HEK293T (cell line): ENCODE data around the gene TRIM33.

ENCODE experiments used
- NFRKB ChIP-seq: fragments of 450-650 bp; IDR thresholded peaks from 2 replicates; pipeline ENCODE4 v1.6.1; 2016; ENCODE audit warnings: mild to moderate bottlenecking, moderate library complexity
- ZNF384 ChIP-seq: fragments of 450-650 bp; IDR thresholded peaks from 2 replicates; pipeline ENCODE4 v1.6.1; 2016

DNA sequence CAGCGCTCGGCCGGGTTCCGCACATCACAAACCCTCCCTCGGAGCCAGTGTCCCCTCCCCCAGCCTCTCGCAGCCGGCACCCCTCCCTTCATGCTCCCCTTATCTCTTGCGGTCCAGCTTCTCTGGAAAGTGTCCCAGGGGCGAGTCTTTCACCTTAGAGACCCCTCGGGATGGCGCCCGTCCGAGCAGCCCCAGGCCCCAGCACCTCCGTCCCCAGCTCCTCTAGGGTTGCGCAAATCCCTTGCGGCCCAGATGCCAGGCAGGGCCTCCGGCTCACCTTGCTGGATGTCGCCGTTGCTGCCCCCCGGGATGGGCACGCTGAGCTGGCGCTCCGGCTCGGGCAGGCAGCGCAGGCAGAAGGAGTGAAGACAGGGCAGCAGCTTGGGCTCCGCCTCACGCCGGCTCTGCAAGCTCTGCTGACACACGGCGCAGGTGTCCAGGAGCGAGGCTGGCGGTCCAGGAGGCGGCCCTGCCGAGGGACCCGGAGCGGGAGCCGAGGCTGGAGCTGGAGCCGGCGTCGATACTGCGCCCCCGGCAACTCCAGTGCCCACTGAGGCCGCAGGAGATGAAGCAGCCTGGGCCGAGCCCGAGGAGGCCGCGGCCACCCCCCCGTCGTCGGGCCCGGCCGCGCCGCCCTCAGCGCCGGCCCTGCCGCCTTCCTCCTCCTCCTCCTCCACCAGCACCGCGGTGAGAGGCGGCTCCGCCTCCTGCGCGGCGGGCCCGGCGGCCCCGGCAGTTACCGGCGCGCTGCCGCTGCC, 550 bp downstream of the TRIM33 start:
- TF ChIP-seq ZNF384: no peak
- no peak for TF ChIP-seq NFRKB
